Liver (tissue), 9 donors: ENCODE data around the gene VWA2. TPM values are rescaled to one million over a fixed set of nuclear protein-coding genes. Genes with fewer than 3 reads are reported as not detected.

Experiments used
- DNase-seq: peaks from one replicate; pipeline ENCODE4 v3.0.0-alpha.2; 2017; ENCODE audit warnings: low spot score
- H3K27ac ChIP-seq, 2 donors: one replicate each; pipeline ENCODE4 v1.7.0; 2013; ENCODE audit warnings: inconsistent platforms in 2 of 2, low read length in 2 of 2, control low read depth in 1 of 2, low read depth in 1 of 2, mild to moderate bottlenecking in 1 of 2
- H3K27me3 ChIP-seq, 4 donors: one replicate each; pipeline versions ENCODE4 v1.6.1 to v1.7.0; 2013; ENCODE audit warnings: low read length in 3 of 4, inconsistent platforms in 1 of 4, mild to moderate bottlenecking in 1 of 4, moderate library complexity in 1 of 4; ENCODE audit not compliant: control insufficient read depth in 4 of 4, insufficient read depth in 4 of 4
- H3K36me3 ChIP-seq, 4 donors: one replicate each; pipeline versions ENCODE4 v1.6.1 to v1.7.0; 2013; ENCODE audit warnings: low read length in 3 of 4, mild to moderate bottlenecking in 3 of 4, low read depth in 1 of 4, moderate library complexity in 1 of 4; ENCODE audit not compliant: control insufficient read depth in 4 of 4, insufficient read depth in 3 of 4
- H3K4me1 ChIP-seq, 4 donors: one replicate each; pipeline versions ENCODE4 v1.6.1 to v1.7.0; 2013; ENCODE audit warnings: low read length in 3 of 4, mild to moderate bottlenecking in 3 of 4, moderate library complexity in 1 of 4; ENCODE audit not compliant: control insufficient read depth in 4 of 4, insufficient read depth in 4 of 4
- H3K4me3 ChIP-seq, 3 donors: one replicate each; pipeline versions ENCODE4 v1.6.1 to v1.7.0; 2013; ENCODE audit warnings: low read length in 3 of 3, control low read depth in 1 of 3, low read depth in 1 of 3, mild to moderate bottlenecking in 1 of 3
- H3K9ac ChIP-seq, 2 donors: one replicate each; pipeline ENCODE4 v1.7.0; 2013; ENCODE audit warnings: low read length in 2 of 2, mild to moderate bottlenecking in 2 of 2, moderate library complexity in 2 of 2, control low read depth in 1 of 2, low read depth in 1 of 2
- H3K9me3 ChIP-seq, 4 donors: one replicate each; pipeline versions ENCODE4 v1.6.1 to v1.7.0; 2013; ENCODE audit warnings: low read length in 3 of 4; ENCODE audit not compliant: control insufficient read depth in 4 of 4
- ATF3 ChIP-seq: IDR thresholded peaks from 2 replicates; pipeline ENCODE4 v1.6.1; 2016; ENCODE audit warnings: antibody characterized with exemption
- CTCF ChIP-seq: fragments of 150-350 bp; IDR thresholded peaks from 2 replicates; pipeline ENCODE4 v1.5.1; 2017; ENCODE audit warnings: improper control_type of control experiment, low read depth, low read length; ENCODE audit not compliant: missing input control
- EGR1 ChIP-seq, 2 donors: IDR thresholded peaks; 2 replicates each; pipeline ENCODE4 v1.6.1; 2016 to 2018; ENCODE audit warnings: antibody characterized with exemption in 2 of 2, low read depth in 2 of 2
- FOXA1 ChIP-seq: IDR thresholded peaks from 2 replicates; pipeline ENCODE4 v1.6.1; 2016; ENCODE audit warnings: antibody characterized with exemption
- FOXA2 ChIP-seq: IDR thresholded peaks from 2 replicates; pipeline ENCODE4 v1.6.1; 2016; ENCODE audit warnings: antibody characterized with exemption
- GABPA ChIP-seq, 2 donors: IDR thresholded peaks in 1 of 2; conservative IDR thresholded peaks in 1 of 2; 2 replicates each; pipeline ENCODE4 v1.6.1; 2016; ENCODE audit warnings: antibody characterized with exemption in 2 of 2, mild to moderate bottlenecking in 1 of 2, moderate library complexity in 1 of 2
- HNF4A ChIP-seq, 2 donors: conservative IDR thresholded peaks; 2 replicates each; pipeline ENCODE4 v1.6.1; 2016; ENCODE audit warnings: antibody characterized with exemption in 2 of 2, mild to moderate bottlenecking in 2 of 2
- HNF4G ChIP-seq: IDR thresholded peaks from 2 replicates; pipeline ENCODE4 v1.6.1; 2016; ENCODE audit warnings: antibody characterized with exemption
- JUND ChIP-seq, 2 donors: IDR thresholded peaks; 2 replicates each; pipeline ENCODE4 v1.6.1; 2016; ENCODE audit warnings: antibody characterized with exemption in 2 of 2
- MAX ChIP-seq: IDR thresholded peaks from 2 replicates; pipeline ENCODE4 v1.6.1; 2016; ENCODE audit warnings: antibody characterized with exemption
- NR2F2 ChIP-seq: IDR thresholded peaks from 2 replicates; pipeline ENCODE4 v1.6.1; 2016; ENCODE audit warnings: antibody characterized with exemption
- RAD21 ChIP-seq, 2 donors: IDR thresholded peaks; 2 replicates each; pipeline ENCODE4 v1.6.1; 2016; ENCODE audit warnings: antibody characterized with exemption in 2 of 2, mild to moderate bottlenecking in 2 of 2
- REST ChIP-seq: IDR thresholded peaks from 2 replicates; pipeline ENCODE4 v1.6.1; 2016; ENCODE audit warnings: antibody characterized with exemption, mild to moderate bottlenecking
- RXRA ChIP-seq, 2 donors: IDR thresholded peaks; 2 replicates each; pipeline ENCODE4 v1.6.1; 2017 to 2018; ENCODE audit warnings: antibody characterized with exemption in 2 of 2, mild to moderate bottlenecking in 1 of 2
- SP1 ChIP-seq: IDR thresholded peaks from 2 replicates; pipeline ENCODE4 v1.6.1; 2018; ENCODE audit warnings: antibody characterized with exemption, mild to moderate bottlenecking
- TAF1 ChIP-seq: conservative IDR thresholded peaks from 2 replicates; pipeline ENCODE4 v1.6.1; 2016; ENCODE audit warnings: antibody characterized with exemption, mild to moderate bottlenecking
- YY1 ChIP-seq: IDR thresholded peaks from 2 replicates; pipeline ENCODE4 v1.6.1; 2016; ENCODE audit warnings: antibody characterized with exemption, mild to moderate bottlenecking
- ZBTB33 ChIP-seq: IDR thresholded peaks from 2 replicates; pipeline ENCODE4 v1.6.1; 2016; ENCODE audit warnings: antibody characterized with exemption
- WGBS: extraction: QIAGEN DNeasy Blood & Tissue Kit; methylation state at CpG from one replicate; pipeline ENCODE4 v1.1.7; 2013; 5-methylcytosine and 5-hydroxymethylcytosine counted together
- polyA plus RNA-seq, 2 donors: library from polyadenylated mRNA; stranded (reverse) in 1 of 2; unstranded in 1 of 2; fragments of 200-250 nt in 1 of 2; fragments of >200 nt in 1 of 2; fragmentation: Nextera tagmentation in 1 of 2; extraction: Ambion mirVana in 1 of 2; gene quantifications; one replicate each; pipeline versions ENCODE4 v1.2.1 to v1.2.3, GENCODE V29; 2013 to 2015
- total RNA-seq, 2 donors: library from RNA; depleted of rRNA; stranded (reverse); fragments of >200 nt; gene quantifications; one replicate each; pipeline ENCODE4 v1.2.3, GENCODE V29; 2014
- donor health status: healthy.
- donor health status: healthy.
- donor health status: healthy.
- donor health status: healthy.
- donor health status: healthy.

VWA2 gene
- total and polyA plus RNA-seq, 4 donors = 0.05 to 0.25 TPM; not detected in 2

- Histone ChIP-seq H3K27ac (no peak overlapping the region), H3K36me3 (no peaks in the 10 kb centered on the region), H3K9me3 (no peaks in the 10 kb centered on the region), H3K9ac (no peak overlapping the region), H3K27me3 (no peaks in the 10 kb centered on the region), H3K4me1 (no peaks in the 10 kb centered on the region), H3K4me3 (no peak overlapping the region)
- no peak for DNase-seq
- 80% methylated on average over 19 of the region's 19 CpGs for WGBS
- no peak for TF ChIP-seq HNF4A (conservative IDR thresholded peaks at IDR 0.05)
- no peak for TF ChIP-seq ATF3
These were observed 98.7 kb downstream of the VWA2 start for GRCh38 chr10:114337510-114338462.

GRCh38 chr10:114340816-114341215, 101.8 kb downstream of the VWA2 start:
- no peak overlapping the region for H3K4me3 ChIP-seq
- no peaks in the 10 kb centered on the region for H3K27me3 ChIP-seq
- no peak for TF ChIP-seq JUND (IDR thresholded peaks at IDR 0.05)
- no peak for TF ChIP-seq NR2F2
- no peak for TF ChIP-seq REST
- no peak for TF ChIP-seq HNF4G
- no peak for TF ChIP-seq RXRA (IDR thresholded peaks at IDR 0.05)
- no peak for TF ChIP-seq HNF4A (conservative IDR thresholded peaks at IDR 0.05)
- TF ChIP-seq RAD21 (IDR thresholded peaks at IDR 0.05) = no peak
- no peak for TF ChIP-seq YY1
- no peak for TF ChIP-seq ATF3
- TF ChIP-seq FOXA2 = no peak
- TF ChIP-seq ZBTB33 = no peak
- TF ChIP-seq MAX = no peak
- no peak for TF ChIP-seq GABPA (IDR thresholded peaks at IDR 0.05 in 1 of 2, conservative IDR thresholded peaks at IDR 0.05 in 1 of 2)
- no peak for TF ChIP-seq SP1
- TF ChIP-seq TAF1 = no peak
- TF ChIP-seq FOXA1 = no peak
- TF ChIP-seq CTCF = no peak
- TF ChIP-seq EGR1 (IDR thresholded peaks at IDR 0.05; ENCODE audit: low read depth in 2 of 2) = no peak
- 95% methylated on average over 8 of the region's 8 CpGs for WGBS
- no peak overlapping the region for H3K27ac ChIP-seq
- no peak for DNase-seq
- H3K9ac ChIP-seq = no peak overlapping the region
- H3K9me3 ChIP-seq = no peaks in the 10 kb centered on the region
- H3K36me3 ChIP-seq = no peaks in the 10 kb centered on the region
- peaks cover 0 to 4% (median 0%) of the 10 kb centered on the region in 4 donors for H3K4me1 ChIP-seq
